Inflammatory macrophage (primary cell): ENCODE data around the gene C2CD4D.
A peak's percentile ranks its signal among the peaks of the same experiment; 100 is the strongest.
"Not testable (repeated sequence)": the region's sequence is repeated elsewhere in the genome, so short reads cannot be mapped to it uniquely, and the experiment has no call there.

Experiments
- DNase-seq, 2 donors: peaks; one replicate each; pipeline ENCODE4 v3.0.0-alpha.2; 2020 to 2022

Gene C2CD4D

GRCh38 chr1:151858886-151859665 is 19.5 kb upstream of the C2CD4D start:
- no peak for DNase-seq

- peak in 1 of 2 donors; percentile 9 for DNase-seq
These were observed 18.6 kb upstream of the C2CD4D start for GRCh38 chr1:151858030-151858746.

- no peak for DNase-seq
These were observed 16.3 kb upstream of the C2CD4D start for GRCh38 chr1:151855933-151856332.

- DNase-seq, result not testable (repeated sequence)
These were observed 15.9 kb upstream of the C2CD4D start for GRCh38 chr1:151855516-151855915.

GRCh38 chr1:151854658-151855057 is 15.0 kb upstream of the C2CD4D start:
- no peak for DNase-seq

GRCh38 chr1:151853411-151853943 is 13.9 kb upstream of the C2CD4D start, which contains the start of gene THEM5:
Gene THEM5 (minus strand): TSS chr1:151853712. CDS start chr1:151853565, 147 bp downstream.
- peak in 1 of 2 donors; percentile 19 for DNase-seq

- DNase-seq, result no peak
These were observed 13.1 kb upstream of the C2CD4D start for GRCh38 chr1:151852733-151853132.

GRCh38 chr1:151851886-151852285 is 12.3 kb upstream of the C2CD4D start:
- no peak for DNase-seq

GRCh38 chr1:151849871-151850270 is 10.3 kb upstream of the C2CD4D start:
- DNase-seq, result no peak

- DNase-seq, result no peak
These were observed 9.5 kb upstream of the C2CD4D start for GRCh38 chr1:151849126-151849525.

- DNase-seq, result no peak
These were observed 8.4 kb upstream of the C2CD4D start for GRCh38 chr1:151847867-151848596.

- DNase-seq, result no peak
These were observed 7.1 kb upstream of the C2CD4D start for GRCh38 chr1:151846686-151847237.

- DNase-seq, result peak in 1 of 2 donors; percentile 34
These were observed 6.5 kb upstream of the C2CD4D start for GRCh38 chr1:151846062-151846568.

- DNase-seq, result no peak
These were observed 3.8 kb upstream of the C2CD4D start for GRCh38 chr1:151843398-151843797.

- no peak for DNase-seq
These were observed 1.5 kb upstream of the C2CD4D start for GRCh38 chr1:151841141-151841540.

GRCh38 chr1:151840421-151840820 is 801 bp upstream of the C2CD4D start:
- no peak for DNase-seq

GRCh38 chr1:151839082-151839412 is 573 bp downstream of the C2CD4D start:
- no peak for DNase-seq

GRCh38 chr1:151838222-151839081 is 1.2 kb downstream of the C2CD4D start:
- DNase-seq, result peak in 1 of 2 donors; percentile 33

GRCh38 chr1:151837884-151838221 is 1.8 kb downstream of the C2CD4D start:
- DNase-seq, result no peak

GRCh38 chr1:151837197-151837596 is 2.4 kb downstream of the C2CD4D start:
- no peak for DNase-seq

- DNase-seq, result no peak
These were observed 4.0 kb downstream of the C2CD4D start for GRCh38 chr1:151835596-151835995.

- peak; percentile 8 to 22 for DNase-seq
These were observed 5.4 kb downstream of the C2CD4D start for GRCh38 chr1:151834239-151834638.
